K562 (cell line): ENCODE results near the gene FANCD2. TPM values are rescaled to one million over a fixed set of nuclear protein-coding genes. Genes with fewer than 3 reads are reported as not detected.

Experiments
- ATAC-seq: fragments of 200-7000 bp; cut with Tn5 transposase; 3 replicates; pipeline ENCODE4 v1.9.1; 2020; ENCODE audit warnings: moderate library complexity
- BruUV-seq: library from RNA; stranded (reverse); fragments of 400-500 nt; replicated peaks from 2 replicates; lab custom pipeline; 2021; lab: Mats Ljungman, UMichigan
- CTCF ChIA-PET: fragments of 300-600 bp; formaldehyde crosslinking; extraction: SDS; loops from one replicate; lab custom pipeline; 2021; ENCODE audit warnings: low intra/inter-chr PET ratio; lab: Yijun Ruan, JAX
- POLR2A ChIA-PET: fragments of 300-600, 350-650 bp; sonication (Branson Sonifier 250); formaldehyde crosslinking; extraction: SDS; loops from one replicate; lab custom pipeline; 2021; ENCODE audit warnings: antibody characterized with exemption, inconsistent platforms; lab: Yijun Ruan, JAX
- DNase-seq, 4 experiments: peaks; one replicate each; pipeline versions ENCODE4 v3.0.0 to v3.0.0-alpha.2; 2011 to 2018; ENCODE audit warnings: low spot score in 3 of 4, mixed read lengths in 3 of 4; ENCODE audit errors: extremely low read depth in 1 of 4
- FAIRE-seq: peaks from 2 replicates; lab custom pipeline; 2011; peaks lifted over from hg19 to GRCh38; lab: Jason Lieb, UNC
- H2AFZ ChIP-seq: 2 replicates; pipeline ENCODE4 v1.6.0; 2011; ENCODE audit warnings: low read depth, low read length, control low read depth, inconsistent platforms
- H3K27ac ChIP-seq: fragments of 200-600 bp; 3 replicates; pipeline ENCODE4 v1.8.0; 2011; ENCODE audit warnings: low read depth, mild to moderate bottlenecking, control low read depth, inconsistent platforms, low read length, moderate library complexity, mixed read lengths; ENCODE audit errors: extremely low read depth
- H3K27me3 ChIP-seq, 2 experiments: fragments of 300-600 bp in 1 of 2; 2 replicates in 1 of 2; 3 replicates in 1 of 2; pipeline versions ENCODE4 v1.6.0 to v1.8.0; 2011; ENCODE audit warnings: inconsistent platforms in 2 of 2, low read length in 2 of 2, mild to moderate bottlenecking in 1 of 2, mixed read lengths in 1 of 2, moderate library complexity in 1 of 2; ENCODE audit not compliant: control insufficient read depth in 2 of 2, insufficient read depth in 2 of 2
- H3K36me3 ChIP-seq: fragments of 300-600 bp; 3 replicates; pipeline ENCODE4 v1.8.0; 2011; ENCODE audit warnings: mild to moderate bottlenecking, low read length, inconsistent platforms; ENCODE audit not compliant: control insufficient read depth, insufficient read depth
- H3K4me1 ChIP-seq, 2 experiments: fragments of 200-600 bp in 1 of 2; replicated peaks in 1 of 2; 2 replicates in 1 of 2; 3 replicates in 1 of 2; pipeline versions ENCODE4 v1.5.1 to v1.8.0; 2011; ENCODE audit warnings: inconsistent platforms in 2 of 2, low read length in 2 of 2, mild to moderate bottlenecking in 1 of 2, mixed read lengths in 1 of 2, moderate library complexity in 1 of 2; ENCODE audit not compliant: control insufficient read depth in 2 of 2, insufficient read depth in 2 of 2
- H3K4me2 ChIP-seq: 2 replicates; pipeline ENCODE4 v1.6.1; 2011; ENCODE audit warnings: low read length, control low read depth, inconsistent platforms, mixed read lengths; ENCODE audit not compliant: insufficient read depth
- H3K4me3 ChIP-seq: fragments of 200-600 bp; sonication (generic), shearing (Covaris generic); 2 replicates; pipeline ENCODE4 v1.5.1; 2016; ENCODE audit warnings: control low read depth, inconsistent platforms
- H3K79me2 ChIP-seq: fragments of 200-600 bp; 3 replicates; pipeline ENCODE4 v1.8.0; 2011; ENCODE audit warnings: low read length, inconsistent platforms; ENCODE audit not compliant: control insufficient read depth, insufficient read depth
- H3K9ac ChIP-seq, 2 experiments: 2 replicates each; pipeline versions ENCODE4 v1.6.0 to v1.6.1; 2011; ENCODE audit warnings: low read depth in 2 of 2, low read length in 2 of 2, control low read depth in 1 of 2, inconsistent platforms in 1 of 2, mild to moderate bottlenecking in 1 of 2, mixed read lengths in 1 of 2; ENCODE audit not compliant: insufficient read depth in 1 of 2
- H3K9me1 ChIP-seq: one replicate; pipeline ENCODE4 v1.6.0; 2011; ENCODE audit warnings: inconsistent platforms, mild to moderate bottlenecking, low read length, moderate library complexity; ENCODE audit not compliant: control insufficient read depth, insufficient read depth
- H3K9me3 ChIP-seq: replicated peaks from 2 replicates; pipeline ENCODE4 v1.5.1; 2011; ENCODE audit warnings: low read depth, low read length, inconsistent platforms; ENCODE audit not compliant: control insufficient read depth, insufficient read depth
- H4K20me1 ChIP-seq: replicated peaks from 2 replicates; pipeline ENCODE4 v1.6.1; 2011; ENCODE audit warnings: low read length, inconsistent platforms, mixed read lengths; ENCODE audit not compliant: control insufficient read depth, insufficient read depth
- GABPA ChIP-seq: fragments of 200-800 bp; sonication (Bioruptor generic); conservative IDR thresholded peaks from 2 replicates; pipeline ENCODE4 v1.6.1; 2016; ENCODE audit warnings: low read depth, missing genetic modification characterization, missing compliant biosample characterization
- HDGF ChIP-seq: fragments of 450-650 bp; IDR thresholded peaks from 2 replicates; pipeline ENCODE4 v1.6.1; 2016
- ILF3 ChIP-seq: fragments of 450-650 bp; IDR thresholded peaks from 2 replicates; pipeline ENCODE4 v1.6.1; 2018; ENCODE audit warnings: antibody characterized with exemption, mild to moderate bottlenecking, moderate library complexity, borderline replicate concordance
- IRF2 ChIP-seq: sonication (generic); formaldehyde crosslinking; IDR thresholded peaks from 2 replicates; pipeline ENCODE4 v1.8.1; 2022; ENCODE audit warnings: mild to moderate bottlenecking, missing genetic modification reagents
- MTA1 ChIP-seq: fragments of 450-650 bp; IDR thresholded peaks from 2 replicates; pipeline ENCODE4 v1.6.1; 2017; ENCODE audit warnings: borderline replicate concordance
- MYNN ChIP-seq, 2 experiments: sonication (generic); formaldehyde crosslinking in 1 of 2; IDR thresholded peaks; 2 replicates each; pipeline versions ENCODE4 v1.5.0 to v1.6.1; 2016 to 2020; ENCODE audit warnings: antibody characterized with exemption in 1 of 2, missing genetic modification reagents in 1 of 2
- NEUROD1 ChIP-seq: fragments of 150-350 bp; IDR thresholded peaks from 2 replicates; pipeline ENCODE4 v1.6.1; 2014; ENCODE audit warnings: borderline replicate concordance, low read length, low read depth; ENCODE audit not compliant: partially characterized antibody
- POLR2A ChIP-seq: fragments of 450-650 bp; conservative IDR thresholded peaks from 2 replicates; pipeline ENCODE4 v1.6.1; 2016
- POLR2G ChIP-seq: fragments of 200-400 bp; formaldehyde crosslinking; IDR thresholded peaks from 2 replicates; pipeline ENCODE4 v1.6.1; 2017; ENCODE audit warnings: low read depth, mild to moderate bottlenecking, antibody characterized with exemption, low read length, moderate library complexity
- POLR3G ChIP-seq: IDR thresholded peaks from 2 replicates; pipeline ENCODE4 v1.6.1; 2011; ENCODE audit not compliant: insufficient read length, insufficient replicate concordance; ENCODE audit errors: extremely low read depth
- SMC3 ChIP-seq: conservative IDR thresholded peaks from 2 replicates; pipeline ENCODE4 v1.6.1; 2011; ENCODE audit warnings: low read depth, low read length, improper control_type of control experiment; ENCODE audit not compliant: insufficient read depth
- SUPT5H ChIP-seq: fragments of 450-650 bp; IDR thresholded peaks from 2 replicates; pipeline ENCODE4 v1.6.1; 2016
- ZNF197 ChIP-seq: fragments of 200-800 bp; sonication (Bioruptor generic); IDR thresholded peaks from 2 replicates; pipeline ENCODE4 v1.6.1; 2016; ENCODE audit warnings: low read depth, missing genetic modification characterization, missing compliant biosample characterization
- ZNF280B ChIP-seq: fragments of 250-450 bp; sonication (Bioruptor Pico); IDR thresholded peaks from 2 replicates; pipeline ENCODE4 v1.5.1; 2021; ENCODE audit warnings: mild to moderate bottlenecking
- ZNF444 ChIP-seq: fragments of 250-450 bp; sonication (Bioruptor Pico); IDR thresholded peaks from 2 replicates; pipeline ENCODE4 v1.4.0; 2020; ENCODE audit warnings: mild to moderate bottlenecking, moderate library complexity
- ZNF449 ChIP-seq: fragments of 250-450 bp; sonication (Bioruptor Pico); IDR thresholded peaks from 2 replicates; pipeline ENCODE4 v1.8.0; 2022; ENCODE audit warnings: moderate library complexity, mild to moderate bottlenecking, inconsistent platforms
- ZNF551 ChIP-seq: fragments of 250-450 bp; sonication (Bioruptor Pico); IDR thresholded peaks from 2 replicates; pipeline ENCODE4 v1.5.0; 2021; ENCODE audit warnings: mild to moderate bottlenecking, moderate library complexity
- ZNF699 ChIP-seq: fragments of 250-450 bp; sonication (Bioruptor Pico); IDR thresholded peaks from 2 replicates; pipeline ENCODE4 v1.8.0; 2021; ENCODE audit warnings: mild to moderate bottlenecking, moderate library complexity; ENCODE audit not compliant: insufficient replicate concordance
- WGBS: fragments of 100-300 bp; shearing (Covaris generic); methylation state at CpG from one replicate; pipeline ENCODE4 v1.1.6; 2016; ENCODE audit warnings: low coverage, mixed read lengths; ENCODE audit not compliant: insufficient coverage; ENCODE audit errors: missing lambda C conversion rate; 5-methylcytosine and 5-hydroxymethylcytosine counted together
- in situ Hi-C: fragments of 300-500 bp; cut with MboI; formaldehyde crosslinking; loops from 4 replicates; pipeline ENCODE4 v1.15.0; 2018; ENCODE audit warnings: inconsistent platforms, mixed read lengths
- intact Hi-C: fragments of 100-400 bp; cut with micrococcal nuclease; formaldehyde crosslinking; loops from 2 replicates; pipeline ENCODE4 v1.14.2; 2022
- polyA plus RNA-seq, 8 experiments: library from polyadenylated mRNA; depleted of rRNA in 4 of 8; stranded (reverse) in 5 of 8; unstranded in 3 of 8; fragments of >200 nt; fragmentation: Nextera tagmentation in 2 of 8; fragmentation: Illumina TruSeq in 1 of 8; extraction: Ambion mirVana in 2 of 8; extraction: Trizol in 1 of 8; gene quantifications; 2 replicates each; pipeline versions ENCODE4 v1.2.1 to v1.2.3, GENCODE V29; 2011 to 2014; ENCODE audit warnings: inconsistent platforms in 1 of 8, missing spikeins in 1 of 8
- total RNA-seq, 7 experiments: library from RNA; depleted of rRNA in 6 of 7; stranded (reverse); fragments of >200 nt in 6 of 7; fragmentation: Illumina TruSeq in 2 of 7; extraction: Trizol in 2 of 7; gene quantifications; 2 replicates each; pipeline versions ENCODE4 v1.2.1 to v1.2.3, GENCODE V29; 2011 to 2021; ENCODE audit warnings: low replicate concordance in 1 of 7
- TF ChIP-seq, protein P1 (sequence below): fragments of 450-650 bp; formaldehyde crosslinking; IDR thresholded peaks from 2 replicates; pipeline ENCODE4 v1.4.0; 2020; ENCODE audit warnings: mild to moderate bottlenecking, moderate library complexity

FANCD2 gene
- total and polyA plus RNA-seq, 9 of the 15 experiments (the other 6 are each of a cell fraction or from before 2014, with no cell fraction given), result 59.4 to 137 (median 96.1) TPM

- TF ChIP-seq ILF3 (no peak), POLR2G (peak; percentile 40; the same call in 1 of the 2 replicates), MTA1 (no peak), POLR3G (no peak), ZNF197 (CRISPR knock-in tag) (no peak), ZNF699 (CRISPR knock-in tag) (no peak), IRF2 (CRISPR knock-in tag) (0 out of 2 replicates have a peak, but pooled peaks have one; percentile 14)
These were observed 23.3 kb upstream of the FANCD2 start (continued) for GRCh38 chr3:10002951-10003350.

- Histone ChIP-seq H3K27ac (no peak overlapping the region), H3K9me1 (peaks cover 5% of the 10 kb centered on the region), H3K4me1 (peaks cover 3 to 11% of the 10 kb centered on the region in 2 experiments; a peak in 3 of 5 replicates), H3K4me2 (no peak overlapping the region), H3K79me2 (no peaks in the 10 kb centered on the region), H3K9ac (peak overlapping the region in 1 of 2 experiments; percentile 44; a peak in 1 of 4 replicates), H2AFZ (no peak overlapping the region), H3K36me3 (peaks cover 33% of the 10 kb centered on the region), H3K4me3 (no peak overlapping the region), H4K20me1 (peaks cover 6% of the 10 kb centered on the region), H3K27me3 (no peaks in the 10 kb centered on the region), H3K9me3 (no peaks in the 10 kb centered on the region)
- in situ Hi-C loops (no loop called here), intact Hi-C loops (no loop called here)
- DNase-seq (no peak), FAIRE-seq (no peak), ATAC-seq (no peak)
- BruUV-seq, result no TSS peak
- ChIA-PET CTCF (no interaction called here), POLR2A (interaction anchor here (1.0 to 1.7 kb wide), 5 partner anchors 10 to 25 kb away, joined by 3 to 6 read pairs (median 4); no protein-coding TSS in a partner anchor)
- WGBS, result 88% methylated on average over 7 of the region's 7 CpGs
- TF ChIP-seq HDGF (no peak), SMC3 (no peak), POLR2A (peak; percentile 36; the same call in 1 of the 2 replicates), SUPT5H (peak; percentile 46; the same call in 1 of the 2 replicates), ZNF444 (CRISPR knock-in tag) (no peak), ZNF280B (CRISPR knock-in tag) (no peak), MYNN (IDR thresholded peaks at IDR 0.05) (no peak; the same call in 1 of the 2 replicates), MYNN (CRISPR knock-in tag; IDR thresholded peaks at IDR 0.05) (no peak), NEUROD1 (no peak), ZNF449 (CRISPR knock-in tag) (no peak), POLR2G (peak; percentile 58), ZNF551 (no peak), GABPA (tag) (no peak)
- TF ChIP-seq, protein P1, sequence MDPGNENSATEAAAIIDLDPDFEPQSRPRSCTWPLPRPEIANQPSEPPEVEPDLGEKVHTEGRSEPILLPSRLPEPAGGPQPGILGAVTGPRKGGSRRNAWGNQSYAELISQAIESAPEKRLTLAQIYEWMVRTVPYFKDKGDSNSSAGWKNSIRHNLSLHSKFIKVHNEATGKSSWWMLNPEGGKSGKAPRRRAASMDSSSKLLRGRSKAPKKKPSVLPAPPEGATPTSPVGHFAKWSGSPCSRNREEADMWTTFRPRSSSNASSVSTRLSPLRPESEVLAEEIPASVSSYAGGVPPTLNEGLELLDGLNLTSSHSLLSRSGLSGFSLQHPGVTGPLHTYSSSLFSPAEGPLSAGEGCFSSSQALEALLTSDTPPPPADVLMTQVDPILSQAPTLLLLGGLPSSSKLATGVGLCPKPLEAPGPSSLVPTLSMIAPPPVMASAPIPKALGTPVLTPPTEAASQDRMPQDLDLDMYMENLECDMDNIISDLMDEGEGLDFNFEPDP (CRISPR knock-in tag), result no peak
These were observed 21.7 kb upstream of the FANCD2 start for GRCh38 chr3:10004506-10004905.
